ENCODE measurements around the gene LDB2.

The LDB2 gene

DNA sequence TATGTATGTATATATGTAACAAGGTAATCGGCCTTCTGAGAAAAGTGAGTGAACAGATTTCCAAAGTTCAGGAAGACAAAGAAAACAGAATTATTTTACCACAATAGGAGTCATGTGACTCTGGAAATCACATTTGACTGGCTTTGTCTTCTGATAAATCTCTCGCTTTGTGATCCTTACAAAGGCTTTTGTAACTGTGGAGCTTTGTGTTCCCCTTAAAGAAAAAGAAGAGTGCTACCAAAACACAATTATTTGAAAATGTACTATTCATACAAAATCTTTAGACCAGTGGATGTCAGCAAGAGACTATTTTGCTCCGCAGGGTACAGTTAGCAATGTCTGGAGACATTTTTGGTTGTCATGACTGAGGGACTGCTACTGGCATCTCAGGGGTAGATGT lies 238.8 kb downstream of the LDB2 start:
- Histone ChIP-seq H3K4me1 (no peaks in the 10 kb centered on the region), H3K9me3 (no peaks in the 10 kb centered on the region), H3K27ac (no peak overlapping the region), H3K36me3 (no peaks in the 10 kb centered on the region), H3K27me3 (no peaks in the 10 kb centered on the region), H3K4me3 (no peak overlapping the region)
- intact Hi-C loops (cut with DNase I; ENCODE audit: low total_unique reads), result no loop called here
- no peak for DNase-seq
- TF ChIP-seq, protein P1, sequence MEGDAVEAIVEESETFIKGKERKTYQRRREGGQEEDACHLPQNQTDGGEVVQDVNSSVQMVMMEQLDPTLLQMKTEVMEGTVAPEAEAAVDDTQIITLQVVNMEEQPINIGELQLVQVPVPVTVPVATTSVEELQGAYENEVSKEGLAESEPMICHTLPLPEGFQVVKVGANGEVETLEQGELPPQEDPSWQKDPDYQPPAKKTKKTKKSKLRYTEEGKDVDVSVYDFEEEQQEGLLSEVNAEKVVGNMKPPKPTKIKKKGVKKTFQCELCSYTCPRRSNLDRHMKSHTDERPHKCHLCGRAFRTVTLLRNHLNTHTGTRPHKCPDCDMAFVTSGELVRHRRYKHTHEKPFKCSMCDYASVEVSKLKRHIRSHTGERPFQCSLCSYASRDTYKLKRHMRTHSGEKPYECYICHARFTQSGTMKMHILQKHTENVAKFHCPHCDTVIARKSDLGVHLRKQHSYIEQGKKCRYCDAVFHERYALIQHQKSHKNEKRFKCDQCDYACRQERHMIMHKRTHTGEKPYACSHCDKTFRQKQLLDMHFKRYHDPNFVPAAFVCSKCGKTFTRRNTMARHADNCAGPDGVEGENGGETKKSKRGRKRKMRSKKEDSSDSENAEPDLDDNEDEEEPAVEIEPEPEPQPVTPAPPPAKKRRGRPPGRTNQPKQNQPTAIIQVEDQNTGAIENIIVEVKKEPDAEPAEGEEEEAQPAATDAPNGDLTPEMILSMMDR (IDR thresholded peaks at IDR 0.05), result no peak

DNA sequence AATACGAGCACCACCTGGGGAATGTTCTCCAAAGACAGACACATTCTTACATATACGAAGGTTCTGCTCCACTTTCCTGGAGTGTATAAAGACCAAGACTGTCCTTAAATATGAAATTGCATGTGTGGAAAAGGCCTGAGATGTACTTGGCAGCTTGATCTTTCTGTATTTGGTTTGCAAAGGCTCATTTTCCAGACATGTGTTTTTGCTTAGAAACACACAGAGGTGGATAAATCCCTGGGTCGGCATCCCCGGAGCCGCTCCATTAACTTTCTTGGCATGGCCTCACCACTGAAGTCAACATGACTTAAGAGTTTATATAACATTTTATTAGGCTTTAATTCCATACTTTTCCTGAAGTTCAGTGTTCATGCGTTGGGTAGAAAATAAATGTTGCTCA lies 239.4 kb downstream of the LDB2 start:
- no peak for DNase-seq
- Histone ChIP-seq H3K9me3 (no peaks in the 10 kb centered on the region), H3K27ac (no peak overlapping the region), H3K4me1 (no peaks in the 10 kb centered on the region), H3K4me3 (no peak overlapping the region), H3K36me3 (no peaks in the 10 kb centered on the region), H3K27me3 (no peaks in the 10 kb centered on the region)
- TF ChIP-seq, protein P1 (IDR thresholded peaks at IDR 0.05), result no peak
- intact Hi-C loops (cut with DNase I; ENCODE audit: low total_unique reads), result no loop called here

DNA sequence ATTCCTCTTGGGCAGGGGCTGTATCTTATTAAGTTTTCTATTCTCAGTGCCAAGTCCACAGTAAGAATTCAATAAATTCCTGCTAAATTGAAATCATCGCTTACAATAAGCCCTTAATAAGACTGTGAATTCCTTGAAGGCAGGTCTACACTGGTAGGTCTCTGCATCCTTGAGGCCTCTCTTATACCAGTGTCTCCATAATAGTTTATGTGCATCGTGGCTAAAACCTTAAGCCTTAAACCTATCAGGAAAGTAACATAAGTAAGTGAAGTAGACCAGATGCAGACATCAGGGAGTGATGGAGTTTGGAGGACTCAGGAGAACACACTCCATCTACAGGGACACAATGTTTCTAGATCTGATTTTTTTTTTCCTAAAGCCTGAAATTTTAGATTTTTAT lies 240.3 kb downstream of the LDB2 start:
- TF ChIP-seq, protein P1 (IDR thresholded peaks at IDR 0.05), result no peak
- no peak overlapping the region for H3K27ac ChIP-seq
- peaks cover 0 to 1% (median 0%) of the 10 kb centered on the region in 4 donors for H3K4me1 ChIP-seq
- no peaks in the 10 kb centered on the region for H3K27me3 ChIP-seq
- DNase-seq, result no peak
- intact Hi-C loops (cut with DNase I; ENCODE audit: low total_unique reads), result no loop called here
- H3K36me3 ChIP-seq, result no peaks in the 10 kb centered on the region
- H3K9me3 ChIP-seq, result no peaks in the 10 kb centered on the region
- no peak overlapping the region for H3K4me3 ChIP-seq

DNA sequence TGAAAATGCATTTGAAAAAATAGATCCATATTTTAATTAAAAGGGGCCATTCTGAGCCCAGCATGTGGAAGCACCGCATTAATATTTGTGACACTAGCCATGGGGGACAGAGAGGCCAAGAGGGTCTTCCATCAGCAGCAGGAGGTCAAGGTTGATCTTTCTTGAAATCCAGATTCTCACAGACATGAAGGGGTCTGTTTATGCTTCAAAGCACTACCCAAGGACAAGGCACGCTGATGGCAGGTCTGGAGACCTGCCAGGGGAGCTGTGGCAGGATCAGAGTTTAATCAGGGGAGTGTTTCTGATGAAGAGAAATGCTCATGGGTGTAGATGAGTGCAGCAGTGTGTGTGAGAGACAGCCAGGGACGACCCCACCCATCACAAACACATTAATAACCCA lies 243.3 kb downstream of the LDB2 start:
- Histone ChIP-seq H3K4me3 (no peak overlapping the region), H3K27ac (no peak overlapping the region), H3K9me3 (no peaks in the 10 kb centered on the region), H3K27me3 (no peaks in the 10 kb centered on the region), H3K36me3 (no peaks in the 10 kb centered on the region), H3K4me1 (peaks cover 0 to 11% (median 1%) of the 10 kb centered on the region in 4 donors)
- TF ChIP-seq, protein P1 (IDR thresholded peaks at IDR 0.05), result no peak
- intact Hi-C loops (cut with DNase I; ENCODE audit: low total_unique reads), result no loop called here
- DNase-seq, result no peak

DNA sequence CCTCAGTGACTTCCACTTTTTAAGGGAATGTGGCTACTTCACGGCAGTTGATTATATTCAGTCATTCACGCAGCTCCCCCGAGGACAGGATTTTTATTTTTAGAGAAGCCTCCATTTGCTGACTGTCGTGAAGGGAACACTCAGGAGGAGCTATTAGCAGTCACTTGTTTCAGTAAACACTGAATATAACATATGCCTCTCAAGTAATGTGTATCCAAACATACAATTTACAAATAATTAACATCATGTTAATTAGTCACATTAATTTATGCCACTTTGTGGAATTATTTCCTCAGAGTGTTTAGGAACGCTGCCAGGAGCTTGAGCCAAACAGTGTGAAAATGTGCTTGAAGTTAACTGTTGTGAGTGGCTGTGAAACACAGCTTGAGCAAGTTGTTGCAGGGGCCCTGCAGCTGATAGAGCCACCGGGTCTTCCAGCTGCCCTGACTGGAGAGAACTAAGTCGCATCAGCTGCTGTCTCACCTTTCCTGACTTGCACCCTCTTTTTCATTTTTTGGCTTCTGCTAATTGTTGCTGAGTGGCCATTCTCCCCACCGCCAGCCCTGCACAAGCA lies 245.6 kb downstream of the LDB2 start:
- no peak for DNase-seq
- Histone ChIP-seq H3K9me3 (no peaks in the 10 kb centered on the region), H3K36me3 (no peaks in the 10 kb centered on the region), H3K4me3 (no peak overlapping the region), H3K27ac (no peak overlapping the region), H3K27me3 (no peaks in the 10 kb centered on the region), H3K4me1 (peaks cover 0 to 11% (median 1%) of the 10 kb centered on the region in 4 donors)
- intact Hi-C loops (cut with DNase I; ENCODE audit: low total_unique reads), result no loop called here
- TF ChIP-seq, protein P1 (IDR thresholded peaks at IDR 0.05), result no peak

DNA sequence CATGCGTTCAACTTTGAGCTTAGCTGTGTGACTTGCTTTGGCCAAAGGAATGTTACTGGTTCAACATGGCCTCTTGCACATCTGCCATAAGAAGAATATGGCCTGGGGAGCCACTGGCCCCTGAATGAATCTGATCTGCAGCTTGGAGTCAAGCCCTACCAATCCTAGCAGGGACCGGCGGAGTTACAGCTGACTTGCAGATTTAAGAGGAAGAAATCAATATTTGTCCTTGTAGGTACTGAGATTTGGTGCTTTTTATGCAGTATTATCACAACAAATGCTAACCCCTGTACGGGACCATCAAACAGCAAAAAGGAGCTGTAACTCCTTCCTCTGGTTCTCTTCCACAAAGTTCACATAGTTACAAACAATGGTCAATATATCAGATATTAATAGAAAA lies 252.0 kb downstream of the LDB2 start:
- intact Hi-C loops (cut with DNase I; ENCODE audit: low total_unique reads), result no loop called here
- DNase-seq, result no peak
- no peak overlapping the region for H3K4me3 ChIP-seq
- no peaks in the 10 kb centered on the region for H3K27me3 ChIP-seq
- H3K4me1 ChIP-seq, result no peaks in the 10 kb centered on the region
- no peaks in the 10 kb centered on the region for H3K9me3 ChIP-seq
- no peaks in the 10 kb centered on the region for H3K36me3 ChIP-seq
- TF ChIP-seq, protein P1 (IDR thresholded peaks at IDR 0.05), result no peak
- H3K27ac ChIP-seq, result no peak overlapping the region
